Tibial artery (tissue), 4 donors: ENCODE data around the gene ABRAXAS1.

Source experiments
- DNase-seq, 2 donors: peaks; one replicate each; pipeline ENCODE4 v3.0.0-alpha.2; 2019
- H3K27ac ChIP-seq, 2 donors: fragments of 200-600 bp; sonication (generic) in 1 of 2; 1 replicate in 1 of 2; 2 replicates in 1 of 2; pipeline ENCODE4 v1.5.1; 2018 to 2019; ENCODE audit warnings: mild to moderate bottlenecking in 1 of 2
- H3K27me3 ChIP-seq, 2 donors: fragments of 200-600 bp; sonication (generic) in 1 of 2; one replicate each; pipeline versions ENCODE4 v1.5.1 to v1.6.0; 2016 to 2019
- H3K36me3 ChIP-seq, 3 donors: fragments of 200-600 bp; sonication (generic) in 2 of 3; one replicate each; pipeline ENCODE4 v1.5.1; 2016 to 2019; ENCODE audit warnings: mild to moderate bottlenecking in 2 of 3
- H3K4me1 ChIP-seq, 4 donors: fragments of 200-600 bp; sonication (generic) in 2 of 4; 1 replicate in 3 of 4; 2 replicates in 1 of 4; pipeline ENCODE4 v1.5.1; 2016 to 2019
- H3K4me3 ChIP-seq, 2 donors: fragments of 200-600 bp; sonication (generic) in 1 of 2; 1 replicate in 1 of 2; 2 replicates in 1 of 2; pipeline ENCODE4 v1.5.1; 2018 to 2019; ENCODE audit warnings: mild to moderate bottlenecking in 2 of 2
- H3K9me3 ChIP-seq, 3 donors: fragments of 200-600 bp; sonication (generic) in 1 of 3; one replicate each; pipeline ENCODE4 v1.5.1; 2016 to 2019
- intact Hi-C: fragments of 100-400 bp; cut with DNase I; formaldehyde crosslinking; loops from one replicate; pipeline ENCODE4 v1.15.0; 2023; ENCODE audit warnings: low total_unique reads
- TF ChIP-seq, protein P1 (sequence below), 2 experiments: fragments of 200-600 bp in 1 of 2; fragments of 450-650 bp in 1 of 2; IDR thresholded peaks; one replicate each; pipeline ENCODE4 v1.5.1; 2017 to 2019; ENCODE audit warnings: antibody characterized with exemption in 2 of 2, mild to moderate bottlenecking in 1 of 2, moderate library complexity in 1 of 2

The ABRAXAS1 gene

DNA sequence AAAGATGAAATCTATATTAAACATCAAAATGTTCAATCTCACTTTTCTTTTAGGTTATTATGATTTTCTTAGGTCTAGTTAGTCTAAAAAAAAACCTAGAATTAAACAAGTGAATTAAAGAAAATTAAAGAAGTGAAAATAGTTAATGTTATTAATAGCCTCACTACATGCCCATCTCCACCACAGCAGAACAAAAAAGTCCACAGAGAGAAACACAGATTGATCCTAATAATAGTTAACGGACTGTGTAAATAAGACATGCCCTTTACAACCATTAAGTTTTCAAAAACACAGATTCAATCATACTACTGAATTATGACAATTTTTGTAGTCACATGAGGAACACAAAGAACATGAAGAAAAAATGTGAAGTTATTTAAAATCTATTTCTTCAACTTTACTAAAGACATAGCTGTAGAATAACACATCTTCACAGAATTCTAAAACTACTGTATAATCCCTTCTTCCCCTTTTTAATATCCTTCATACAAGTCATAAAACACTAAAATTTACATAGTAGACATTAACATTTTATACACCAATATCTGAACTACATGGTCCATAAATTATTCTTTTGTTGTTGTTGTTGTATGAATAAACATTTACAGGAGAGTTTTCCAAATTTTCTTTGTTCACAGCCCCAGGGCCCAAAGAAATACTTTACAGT is 44.6 kb downstream of the ABRAXAS1 start:
- Histone ChIP-seq H3K27me3 (no peaks in the 10 kb centered on the region), H3K4me3 (no peak overlapping the region), H3K4me1 (no peaks in the 10 kb centered on the region), H3K9me3 (no peaks in the 10 kb centered on the region), H3K36me3 (peaks cover 65 to 76% (median 67%) of the 10 kb centered on the region in 3 donors), H3K27ac (no peak overlapping the region)
- TF ChIP-seq, protein P1, sequence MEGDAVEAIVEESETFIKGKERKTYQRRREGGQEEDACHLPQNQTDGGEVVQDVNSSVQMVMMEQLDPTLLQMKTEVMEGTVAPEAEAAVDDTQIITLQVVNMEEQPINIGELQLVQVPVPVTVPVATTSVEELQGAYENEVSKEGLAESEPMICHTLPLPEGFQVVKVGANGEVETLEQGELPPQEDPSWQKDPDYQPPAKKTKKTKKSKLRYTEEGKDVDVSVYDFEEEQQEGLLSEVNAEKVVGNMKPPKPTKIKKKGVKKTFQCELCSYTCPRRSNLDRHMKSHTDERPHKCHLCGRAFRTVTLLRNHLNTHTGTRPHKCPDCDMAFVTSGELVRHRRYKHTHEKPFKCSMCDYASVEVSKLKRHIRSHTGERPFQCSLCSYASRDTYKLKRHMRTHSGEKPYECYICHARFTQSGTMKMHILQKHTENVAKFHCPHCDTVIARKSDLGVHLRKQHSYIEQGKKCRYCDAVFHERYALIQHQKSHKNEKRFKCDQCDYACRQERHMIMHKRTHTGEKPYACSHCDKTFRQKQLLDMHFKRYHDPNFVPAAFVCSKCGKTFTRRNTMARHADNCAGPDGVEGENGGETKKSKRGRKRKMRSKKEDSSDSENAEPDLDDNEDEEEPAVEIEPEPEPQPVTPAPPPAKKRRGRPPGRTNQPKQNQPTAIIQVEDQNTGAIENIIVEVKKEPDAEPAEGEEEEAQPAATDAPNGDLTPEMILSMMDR (IDR thresholded peaks at IDR 0.05) = no peak
- intact Hi-C loops = no loop called here
- DNase-seq = no peak

DNA sequence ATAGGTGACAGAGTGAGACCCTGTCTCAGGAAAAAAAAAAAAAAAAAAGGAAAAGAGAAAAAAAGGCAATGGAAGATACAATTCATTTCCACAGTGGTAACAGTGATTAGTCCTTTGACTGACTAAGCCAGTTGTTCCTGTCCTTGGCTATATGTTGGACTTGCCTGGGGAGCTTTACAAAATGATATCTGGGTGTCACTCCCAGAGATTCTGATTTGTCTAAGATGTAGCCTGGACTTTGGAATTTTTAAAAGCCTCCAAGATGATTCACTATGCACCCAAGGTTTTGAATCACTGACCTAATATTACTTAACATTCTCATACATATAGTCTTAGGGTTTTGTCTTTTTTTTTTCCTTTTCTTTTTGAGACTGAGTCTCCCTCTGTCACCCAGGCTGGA is 46.2 kb downstream of the ABRAXAS1 start:
- Histone ChIP-seq H3K4me1 (no peaks in the 10 kb centered on the region), H3K9me3 (no peaks in the 10 kb centered on the region), H3K27me3 (no peaks in the 10 kb centered on the region), H3K36me3 (peaks cover 52 to 68% (median 57%) of the 10 kb centered on the region in 3 donors), H3K27ac (no peak overlapping the region), H3K4me3 (no peak overlapping the region)
- DNase-seq = no peak
- intact Hi-C loops = no loop called here
- TF ChIP-seq, protein P1 (IDR thresholded peaks at IDR 0.05) = no peak

DNA sequence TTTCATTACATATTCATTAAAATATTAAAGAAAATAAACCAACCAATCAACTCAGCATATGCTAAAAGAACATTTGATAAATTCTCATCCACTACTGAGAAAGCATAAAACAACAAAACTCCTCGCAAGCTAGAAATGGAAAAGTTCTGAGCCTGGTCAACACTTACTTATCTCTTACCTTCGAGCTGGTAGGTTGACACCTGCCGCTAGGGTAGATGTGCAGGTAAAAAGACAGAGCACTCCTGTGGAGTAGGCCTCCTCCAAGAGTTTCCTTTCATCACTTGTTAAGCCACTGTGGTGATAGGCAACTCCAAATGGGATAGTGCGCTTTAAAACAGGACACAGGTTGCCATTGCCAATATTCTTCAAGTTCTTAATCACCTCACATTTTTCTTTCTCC is 48.2 kb downstream of the ABRAXAS1 start:
- intact Hi-C loops = no loop called here
- DNase-seq = no peak
- H3K4me3 ChIP-seq = no peak overlapping the region
- H3K9me3 ChIP-seq = no peaks in the 10 kb centered on the region
- no peak overlapping the region for H3K27ac ChIP-seq
- no peaks in the 10 kb centered on the region for H3K4me1 ChIP-seq
- no peaks in the 10 kb centered on the region for H3K27me3 ChIP-seq
- peaks cover 35 to 61% (median 51%) of the 10 kb centered on the region in 3 donors for H3K36me3 ChIP-seq
- TF ChIP-seq, protein P1 (IDR thresholded peaks at IDR 0.05) = no peak

DNA sequence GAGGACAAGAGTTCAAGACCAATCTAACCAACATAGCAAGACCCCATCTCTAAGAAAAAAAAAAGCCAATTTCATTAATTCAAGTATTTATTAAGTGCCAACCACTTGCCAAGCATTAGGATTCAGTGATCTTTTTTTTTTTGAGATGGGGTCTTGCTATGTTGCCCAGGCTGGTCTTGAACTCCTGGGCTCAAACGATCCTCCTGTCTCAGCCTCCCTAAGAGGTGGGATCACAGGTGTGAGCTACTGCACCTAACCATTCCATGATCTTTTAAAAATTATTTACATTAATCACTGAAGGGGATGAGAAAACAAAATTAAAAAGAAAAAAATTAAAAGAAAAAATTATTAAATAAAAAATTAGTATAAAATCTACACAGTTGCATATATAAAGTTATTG is 53.7 kb downstream of the ABRAXAS1 start:
- intact Hi-C loops = no loop called here
- no peaks in the 10 kb centered on the region for H3K4me1 ChIP-seq
- DNase-seq = no peak
- H3K4me3 ChIP-seq = no peak overlapping the region
- no peaks in the 10 kb centered on the region for H3K27me3 ChIP-seq
- TF ChIP-seq, protein P1 (IDR thresholded peaks at IDR 0.05) = no peak
- no peak overlapping the region for H3K27ac ChIP-seq
- peaks cover 25 to 57% (median 45%) of the 10 kb centered on the region in 3 donors for H3K36me3 ChIP-seq
- H3K9me3 ChIP-seq = no peaks in the 10 kb centered on the region

DNA sequence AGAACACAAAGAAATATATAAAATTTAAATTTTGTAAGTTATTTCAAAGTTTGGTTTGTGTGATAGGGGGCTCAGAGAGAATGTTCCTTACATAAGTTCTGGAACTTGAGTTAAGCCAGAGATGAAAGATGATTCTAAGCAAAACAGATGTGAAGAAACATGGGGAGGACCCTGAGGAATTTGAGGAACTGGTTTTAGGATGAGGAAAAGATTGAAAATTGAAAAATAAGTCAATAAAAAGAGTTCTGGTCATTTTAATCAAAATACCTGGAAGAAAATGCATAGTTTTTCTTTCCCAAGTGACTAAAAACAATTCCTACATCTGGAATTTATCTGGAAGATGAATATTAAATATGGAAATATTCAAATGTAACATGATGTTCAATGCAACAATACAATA is 66.7 kb downstream of the ABRAXAS1 start:
- Histone ChIP-seq H3K36me3 (peaks cover 59 to 84% (median 64%) of the 10 kb centered on the region in 3 donors), H3K4me3 (no peak overlapping the region), H3K4me1 (no peaks in the 10 kb centered on the region), H3K9me3 (no peaks in the 10 kb centered on the region), H3K27ac (no peak overlapping the region), H3K27me3 (no peaks in the 10 kb centered on the region)
- TF ChIP-seq, protein P1 (IDR thresholded peaks at IDR 0.05) = no peak
- DNase-seq = no peak
- intact Hi-C loops = no loop called here
